K562 (cell line): ENCODE measurements around the gene SBK3. TPM values are rescaled to one million over a fixed set of nuclear protein-coding genes. Genes with fewer than 3 reads are reported as not detected.

Experiments used
- C11orf30 ChIP-seq: fragments of 450-650 bp; IDR thresholded peaks from 2 replicates; pipeline ENCODE4 v1.6.1; 2016; ENCODE audit warnings: low read depth, mild to moderate bottlenecking
- CBFA2T2 ChIP-seq: fragments of 450-650 bp; conservative IDR thresholded peaks from 2 replicates; pipeline ENCODE4 v1.6.1; 2017; ENCODE audit warnings: mild to moderate bottlenecking
- CEBPB ChIP-seq: fragments of 450-650 bp; IDR thresholded peaks from 2 replicates; pipeline ENCODE4 v1.6.1; 2016; ENCODE audit warnings: missing genetic modification characterization, missing compliant biosample characterization
- CEBPG ChIP-seq, 3 experiments: fragments of 200-800 bp in 1 of 3; sonication (Bioruptor generic) in 1 of 3; sonication (generic) in 1 of 3; formaldehyde crosslinking in 1 of 3; IDR thresholded peaks in 2 of 3; conservative IDR thresholded peaks in 1 of 3; 2 replicates each; pipeline versions ENCODE4 v1.6.1 to v1.8.0; 2016 to 2022; ENCODE audit warnings: missing compliant biosample characterization in 2 of 3, missing genetic modification characterization in 2 of 3, mild to moderate bottlenecking in 1 of 3, missing genetic modification reagents in 1 of 3
- CREB1 ChIP-seq, 2 experiments: sonication (generic) in 1 of 2; formaldehyde crosslinking in 1 of 2; IDR thresholded peaks; 2 replicates each; pipeline versions ENCODE4 v1.6.1 to v1.8.0; 2012 to 2022; ENCODE audit warnings: inconsistent platforms in 1 of 2, mild to moderate bottlenecking in 1 of 2, missing genetic modification reagents in 1 of 2, moderate library complexity in 1 of 2
- CREM ChIP-seq: IDR thresholded peaks from 2 replicates; pipeline ENCODE4 v1.6.1; 2014; ENCODE audit warnings: antibody characterized with exemption, low read depth
- HDAC8 ChIP-seq: fragments of 450-650 bp; IDR thresholded peaks from 2 replicates; pipeline ENCODE4 v1.6.1; 2016; ENCODE audit warnings: mild to moderate bottlenecking, missing genetic modification characterization, moderate library complexity, missing compliant biosample characterization
- MAFG ChIP-seq: fragments of 450-650 bp; conservative IDR thresholded peaks from 2 replicates; pipeline ENCODE4 v1.6.1; 2016; ENCODE audit warnings: missing genetic modification characterization, missing compliant biosample characterization
- MBD2 ChIP-seq: sonication (generic); IDR thresholded peaks from 2 replicates; pipeline ENCODE4 v1.6.1; 2016; ENCODE audit warnings: low read depth, borderline replicate concordance
- MEIS2 ChIP-seq: fragments of 450-650 bp; IDR thresholded peaks from 2 replicates; pipeline ENCODE4 v1.6.1; 2014; ENCODE audit warnings: mild to moderate bottlenecking; ENCODE audit not compliant: partially characterized antibody
- MYC ChIP-seq, 2 experiments: fragments of 250-450 bp in 1 of 2; sonication (Bioruptor Pico) in 1 of 2; IDR thresholded peaks; 2 replicates each; pipeline versions ENCODE4 v1.5.1 to v1.6.1; 2012 to 2021; ENCODE audit warnings: low read depth in 2 of 2, borderline replicate concordance in 1 of 2, improper control_type of control experiment in 1 of 2, low read length in 1 of 2, mild to moderate bottlenecking in 1 of 2, moderate library complexity in 1 of 2
- PCBP2 ChIP-seq: fragments of 200-400 bp; formaldehyde crosslinking; IDR thresholded peaks from 2 replicates; pipeline ENCODE4 v1.6.1; 2018; ENCODE audit warnings: low read length, low read depth, mild to moderate bottlenecking, moderate library complexity; ENCODE audit not compliant: poor library complexity, severe bottlenecking
- SMAD2 ChIP-seq: fragments of 150-350 bp; IDR thresholded peaks from 2 replicates; pipeline ENCODE4 v1.6.1; 2014; ENCODE audit warnings: low read depth, mild to moderate bottlenecking, low read length
- SMARCA5 ChIP-seq: fragments of 450-650 bp; IDR thresholded peaks from 2 replicates; pipeline ENCODE4 v1.6.1; 2016
- ZNF175 ChIP-seq: fragments of 200-800 bp; sonication (Bioruptor generic); IDR thresholded peaks from 2 replicates; pipeline ENCODE4 v1.6.1; 2016; ENCODE audit warnings: low read depth, mild to moderate bottlenecking, missing genetic modification characterization, missing compliant biosample characterization
- ZNF263 ChIP-seq: sonication (generic); formaldehyde crosslinking; IDR thresholded peaks from 2 replicates; pipeline ENCODE4 v1.8.0; 2022; ENCODE audit warnings: mild to moderate bottlenecking, missing genetic modification reagents, borderline replicate concordance
- ZNF444 ChIP-seq: fragments of 250-450 bp; sonication (Bioruptor Pico); IDR thresholded peaks from 2 replicates; pipeline ENCODE4 v1.4.0; 2020; ENCODE audit warnings: mild to moderate bottlenecking, moderate library complexity
- ZNF766 ChIP-seq: fragments of 200-800 bp; sonication (Bioruptor generic); conservative IDR thresholded peaks from 2 replicates; pipeline ENCODE4 v1.6.1; 2016; ENCODE audit warnings: missing genetic modification characterization, missing compliant biosample characterization
- polyA plus RNA-seq, 8 experiments: library from polyadenylated mRNA; depleted of rRNA in 4 of 8; stranded (reverse) in 5 of 8; unstranded in 3 of 8; fragments of >200 nt; fragmentation: Nextera tagmentation in 2 of 8; fragmentation: Illumina TruSeq in 1 of 8; extraction: Ambion mirVana in 2 of 8; extraction: Trizol in 1 of 8; gene quantifications; 2 replicates each; pipeline versions ENCODE4 v1.2.1 to v1.2.3, GENCODE V29; 2011 to 2014; ENCODE audit warnings: inconsistent platforms in 1 of 8, missing spikeins in 1 of 8
- total RNA-seq, 7 experiments: library from RNA; depleted of rRNA in 6 of 7; stranded (reverse); fragments of >200 nt in 6 of 7; fragmentation: Illumina TruSeq in 2 of 7; extraction: Trizol in 2 of 7; gene quantifications; 2 replicates each; pipeline versions ENCODE4 v1.2.1 to v1.2.3, GENCODE V29; 2011 to 2021; ENCODE audit warnings: low replicate concordance in 1 of 7
- TF ChIP-seq, protein P1 (sequence below): fragments of 450-650 bp; formaldehyde crosslinking; IDR thresholded peaks from 2 replicates; pipeline ENCODE4 v1.4.0; 2022; ENCODE audit warnings: missing genetic modification characterization
- TF ChIP-seq, protein P2 (sequence below), 2 experiments: fragments of 450-650 bp; IDR thresholded peaks; 2 replicates each; pipeline ENCODE4 v1.6.1; 2016
- TF ChIP-seq, protein P3 (sequence below), 2 experiments: fragments of 200-800 bp in 1 of 2; sonication (Bioruptor generic) in 1 of 2; sonication (generic) in 1 of 2; formaldehyde crosslinking in 1 of 2; IDR thresholded peaks in 1 of 2; conservative IDR thresholded peaks in 1 of 2; 2 replicates each; pipeline versions ENCODE4 v1.5.0 to v1.6.1; 2016 to 2020; ENCODE audit warnings: missing compliant biosample characterization in 1 of 2, missing genetic modification characterization in 1 of 2, missing genetic modification reagents in 1 of 2

The SBK3 gene
- total and polyA plus RNA-seq, 9 of the 15 experiments (the other 6 are each of a cell fraction or from before 2014, with no cell fraction given), result 0.11 to 0.43 (median 0.13) TPM; not detected in 6

GRCh38 chr19:55519451-55520311, 25.7 kb downstream of the SBK3 start (continued):
- TF ChIP-seq MEIS2 (peak; percentile 14), ZNF444 (CRISPR knock-in tag) (no peak), SMAD2 (no peak), HDAC8 (tag) (no peak), MAFG (peak; percentile 52; the same call in 1 of the 2 replicates), CEBPG (CRISPR knock-in tag; IDR thresholded peaks at IDR 0.05) (0 out of 2 replicates have a peak, but pooled peaks have one; percentile 2), CEBPG (tag; conservative IDR thresholded peaks at IDR 0.05 in 1 of 2, IDR thresholded peaks at IDR 0.05 in 1 of 2) (peak in 1 of 2 experiments; percentile 40; a peak in 2 of 4 replicates), CBFA2T2 (0 out of 2 replicates have a peak, but pooled peaks have one; percentile 13), CREB1 (IDR thresholded peaks at IDR 0.05) (peak; percentile 83), CREB1 (CRISPR knock-in tag; IDR thresholded peaks at IDR 0.05) (peak; percentile 67), PCBP2 (no peak), ZNF175 (0 out of 2 replicates have a peak, but pooled peaks have one; percentile 12), CREM (peak; percentile 76), ZNF263 (CRISPR knock-in tag) (no peak), SMARCA5 (0 out of 2 replicates have a peak, but pooled peaks have one; percentile 62), MYC (IDR thresholded peaks at IDR 0.05; ENCODE audit: low read depth, low read length) (no peak), MYC (CRISPR knock-in tag; IDR thresholded peaks at IDR 0.05; ENCODE audit: borderline replicate concordance, low read depth) (no peak), MBD2 (no peak), ZNF766 (no peak), C11orf30 (peak; percentile 42), CEBPB (tag) (0 out of 2 replicates have a peak, but pooled peaks have one; percentile 9)
- TF ChIP-seq, protein P1, sequence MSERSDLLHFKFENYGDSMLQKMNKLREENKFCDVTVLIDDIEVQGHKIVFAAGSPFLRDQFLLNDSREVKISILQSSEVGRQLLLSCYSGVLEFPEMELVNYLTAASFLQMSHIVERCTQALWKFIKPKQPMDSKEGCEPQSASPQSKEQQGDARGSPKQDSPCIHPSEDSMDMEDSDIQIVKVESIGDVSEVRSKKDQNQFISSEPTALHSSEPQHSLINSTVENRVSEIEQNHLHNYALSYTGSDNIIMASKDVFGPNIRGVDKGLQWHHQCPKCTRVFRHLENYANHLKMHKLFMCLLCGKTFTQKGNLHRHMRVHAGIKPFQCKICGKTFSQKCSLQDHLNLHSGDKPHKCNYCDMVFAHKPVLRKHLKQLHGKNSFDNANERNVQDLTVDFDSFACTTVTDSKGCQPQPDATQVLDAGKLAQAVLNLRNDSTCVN, result 0 out of 2 replicates have a peak, but pooled peaks have one; percentile 35
- TF ChIP-seq, protein P2, sequence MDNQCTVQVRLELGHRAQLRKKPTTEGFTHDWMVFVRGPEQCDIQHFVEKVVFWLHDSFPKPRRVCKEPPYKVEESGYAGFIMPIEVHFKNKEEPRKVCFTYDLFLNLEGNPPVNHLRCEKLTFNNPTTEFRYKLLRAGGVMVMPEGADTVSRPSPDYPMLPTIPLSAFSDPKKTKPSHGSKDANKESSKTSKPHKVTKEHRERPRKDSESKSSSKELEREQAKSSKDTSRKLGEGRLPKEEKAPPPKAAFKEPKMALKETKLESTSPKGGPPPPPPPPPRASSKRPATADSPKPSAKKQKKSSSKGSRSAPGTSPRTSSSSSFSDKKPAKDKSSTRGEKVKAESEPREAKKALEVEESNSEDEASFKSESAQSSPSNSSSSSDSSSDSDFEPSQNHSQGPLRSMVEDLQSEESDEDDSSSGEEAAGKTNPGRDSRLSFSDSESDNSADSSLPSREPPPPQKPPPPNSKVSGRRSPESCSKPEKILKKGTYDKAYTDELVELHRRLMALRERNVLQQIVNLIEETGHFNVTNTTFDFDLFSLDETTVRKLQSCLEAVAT (IDR thresholded peaks at IDR 0.05), result peak; percentile 15 to 46; a peak in 1 of 4 replicates
- TF ChIP-seq, protein P3, sequence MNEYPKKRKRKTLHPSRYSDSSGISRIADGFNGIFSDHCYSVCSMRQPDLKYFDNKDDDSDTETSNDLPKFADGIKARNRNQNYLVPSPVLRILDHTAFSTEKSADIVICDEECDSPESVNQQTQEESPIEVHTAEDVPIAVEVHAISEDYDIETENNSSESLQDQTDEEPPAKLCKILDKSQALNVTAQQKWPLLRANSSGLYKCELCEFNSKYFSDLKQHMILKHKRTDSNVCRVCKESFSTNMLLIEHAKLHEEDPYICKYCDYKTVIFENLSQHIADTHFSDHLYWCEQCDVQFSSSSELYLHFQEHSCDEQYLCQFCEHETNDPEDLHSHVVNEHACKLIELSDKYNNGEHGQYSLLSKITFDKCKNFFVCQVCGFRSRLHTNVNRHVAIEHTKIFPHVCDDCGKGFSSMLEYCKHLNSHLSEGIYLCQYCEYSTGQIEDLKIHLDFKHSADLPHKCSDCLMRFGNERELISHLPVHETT (CRISPR knock-in tag; conservative IDR thresholded peaks at IDR 0.05 in 1 of 2, IDR thresholded peaks at IDR 0.05 in 1 of 2), result no peak
